Transverse colon (tissue), 3 donors: ENCODE measurements around the gene PTHLH.

Experiments used
- CTCF ChIP-seq, 5 experiments: fragments of 200-600 bp in 3 of 5; fragments of 450-650 bp in 2 of 5; sonication (generic) in 3 of 5; IDR thresholded peaks; 1 replicate in 2 of 5; 2 replicates in 3 of 5; pipeline ENCODE4 v1.5.1; 2016 to 2017; ENCODE audit warnings: antibody characterized with exemption in 5 of 5, inconsistent platforms in 3 of 5, mild to moderate bottlenecking in 2 of 5, moderate library complexity in 1 of 5
- POLR2A ChIP-seq: fragments of 450-650 bp; IDR thresholded peaks from one replicate; pipeline ENCODE4 v1.6.1; 2016; ENCODE audit warnings: antibody characterized with exemption, mild to moderate bottlenecking, moderate library complexity

GRCh38 chr12:27965966-27966365 is 6.6 kb downstream of the PTHLH start:
- TF ChIP-seq CTCF (IDR thresholded peaks at IDR 0.05): no peak
- TF ChIP-seq POLR2A: no peak
